OCI-M1 (cell line): ENCODE measurements around the gene SPACA7.
"Not testable (repeated sequence)": the region's sequence is repeated elsewhere in the genome, so short reads cannot be mapped to it uniquely, and the experiment has no call there.

ENCODE experiments used
- DNase-seq: peaks from one replicate; lab custom pipeline; 2025; lab: John Stamatoyannopoulos, UW

SPACA7 gene

GRCh38 chr13:112350300-112350699 is 25.9 kb upstream of the SPACA7 start:
- no peak for DNase-seq

GRCh38 chr13:112351825-112352224 is 24.3 kb upstream of the SPACA7 start:
- no peak for DNase-seq

- DNase-seq = no peak
Observed at GRCh38 chr13:112353856-112354255, 22.3 kb upstream of the SPACA7 start.

GRCh38 chr13:112354330-112355273 is 21.6 kb upstream of the SPACA7 start:
- DNase-seq = no peak

- no peak for DNase-seq
Observed at GRCh38 chr13:112355274-112355838, 20.8 kb upstream of the SPACA7 start.

GRCh38 chr13:112356190-112356589 is 20.0 kb upstream of the SPACA7 start:
- DNase-seq = no peak

GRCh38 chr13:112358156-112358555 is 18.0 kb upstream of the SPACA7 start:
- no peak for DNase-seq

- no peak for DNase-seq
Observed at GRCh38 chr13:112362021-112362420, 14.1 kb upstream of the SPACA7 start.

GRCh38 chr13:112363867-112364528 is 12.2 kb upstream of the SPACA7 start:
- DNase-seq = no peak

- no peak for DNase-seq
Observed at GRCh38 chr13:112366907-112367646, 9.1 kb upstream of the SPACA7 start.

GRCh38 chr13:112368883-112369282 is 7.3 kb upstream of the SPACA7 start:
- DNase-seq = no peak

- DNase-seq = no peak
Observed at GRCh38 chr13:112370311-112370710, 5.8 kb upstream of the SPACA7 start.

- no peak for DNase-seq
Observed at GRCh38 chr13:112374271-112374670, 1.9 kb upstream of the SPACA7 start.

GRCh38 chr13:112391746-112392145 is 15.6 kb downstream of the SPACA7 start:
- DNase-seq = no peak

GRCh38 chr13:112392719-112393118 is 16.6 kb downstream of the SPACA7 start:
- DNase-seq = no peak

- DNase-seq = not testable (repeated sequence)
Observed at GRCh38 chr13:112395022-112395421, 18.9 kb downstream of the SPACA7 start.

- not testable (repeated sequence) for DNase-seq
Observed at GRCh38 chr13:112395941-112396340, 19.8 kb downstream of the SPACA7 start.

GRCh38 chr13:112397108-112397507 is 21.0 kb downstream of the SPACA7 start:
- no peak for DNase-seq

GRCh38 chr13:112398347-112398746 is 22.2 kb downstream of the SPACA7 start:
- not testable (repeated sequence) for DNase-seq

- not testable (repeated sequence) for DNase-seq
Observed at GRCh38 chr13:112409828-112410227, 33.7 kb downstream of the SPACA7 start.

- no peak for DNase-seq
Observed at GRCh38 chr13:112416647-112417046, 40.5 kb downstream of the SPACA7 start.

- no peak for DNase-seq
Observed at GRCh38 chr13:112417079-112417478, 40.9 kb downstream of the SPACA7 start.
